ENCODE measurements around the gene TMEM212.

Gene TMEM212

GRCh38 chr3:171832989-171833388 is 10.2 kb upstream of the TMEM212 start:
- Histone ChIP-seq H3K27ac (no peak overlapping the region), H3K36me3 (no peaks in the 10 kb centered on the region), H3K9me3 (no peaks in the 10 kb centered on the region), H3K4me1 (peaks cover 0 to 43% (median 14%) of the 10 kb centered on the region in 4 donors), H3K27me3 (no peaks in the 10 kb centered on the region), H3K4me3 (no peak overlapping the region)
- no peak for TF ChIP-seq CTCF (IDR thresholded peaks at IDR 0.05)
- intact Hi-C loops (cut with DNase I; ENCODE audit: low total_unique reads): no loop called here
- DNase-seq: no peak

DNA sequence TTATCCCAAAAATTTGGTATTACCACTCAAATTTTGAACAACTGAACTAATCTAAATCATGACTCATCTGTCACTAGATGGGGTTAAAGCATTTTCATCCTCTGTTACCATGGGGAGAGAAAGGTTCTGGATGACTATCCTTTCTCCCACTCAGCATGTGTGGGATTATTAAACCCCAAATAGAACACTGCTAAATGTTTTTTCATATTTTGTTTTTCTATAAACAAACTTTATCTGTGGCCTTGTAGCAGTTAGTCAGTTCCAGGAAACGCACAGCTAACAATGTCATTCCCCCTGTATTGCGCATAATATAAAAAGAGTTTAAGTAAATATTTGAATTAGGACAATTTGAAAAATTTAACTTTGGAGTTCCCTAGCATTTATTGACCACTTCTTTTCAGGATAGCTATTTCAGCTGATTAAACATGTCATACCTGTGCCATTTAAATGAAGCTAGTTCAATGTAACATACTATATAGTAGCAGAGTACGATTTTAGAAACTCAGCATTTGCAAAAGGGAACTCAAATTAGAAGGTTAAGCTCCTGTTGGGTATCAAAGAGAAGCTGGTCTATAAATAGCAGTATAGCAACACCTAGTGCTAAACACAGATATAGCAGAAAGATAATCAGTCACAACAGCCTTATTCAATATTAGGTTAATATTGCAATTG is 9.2 kb upstream of the TMEM212 start:
- TF ChIP-seq CTCF (IDR thresholded peaks at IDR 0.05): peak; percentile 12 to 26
- Histone ChIP-seq H3K9me3 (no peaks in the 10 kb centered on the region), H3K4me3 (no peak overlapping the region), H3K36me3 (no peaks in the 10 kb centered on the region), H3K27ac (no peak overlapping the region), H3K4me1 (peaks cover 0 to 53% (median 14%) of the 10 kb centered on the region in 4 donors), H3K27me3 (no peaks in the 10 kb centered on the region)
- intact Hi-C loops (cut with DNase I; ENCODE audit: low total_unique reads): no loop called here
- DNase-seq: no peak

DNA sequence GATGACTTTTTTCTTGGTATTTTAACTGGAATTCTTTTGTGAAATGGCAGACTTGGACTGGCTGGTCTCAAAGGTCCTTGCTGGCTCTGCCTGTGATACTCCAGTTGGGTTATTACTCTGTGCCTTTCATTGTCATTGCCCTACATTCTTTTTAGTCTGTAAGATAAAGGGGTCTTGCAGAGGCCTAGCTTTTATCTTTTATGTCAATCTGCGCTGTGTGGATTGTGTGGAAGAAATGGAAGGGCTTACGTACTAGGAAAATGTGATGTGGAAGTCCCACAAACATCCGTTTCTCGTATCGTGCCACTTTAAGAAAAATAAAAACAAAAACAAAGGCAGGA is 8.7 kb upstream of the TMEM212 start:
- no peak for TF ChIP-seq CTCF (IDR thresholded peaks at IDR 0.05)
- no peak overlapping the region for H3K27ac ChIP-seq

DNA sequence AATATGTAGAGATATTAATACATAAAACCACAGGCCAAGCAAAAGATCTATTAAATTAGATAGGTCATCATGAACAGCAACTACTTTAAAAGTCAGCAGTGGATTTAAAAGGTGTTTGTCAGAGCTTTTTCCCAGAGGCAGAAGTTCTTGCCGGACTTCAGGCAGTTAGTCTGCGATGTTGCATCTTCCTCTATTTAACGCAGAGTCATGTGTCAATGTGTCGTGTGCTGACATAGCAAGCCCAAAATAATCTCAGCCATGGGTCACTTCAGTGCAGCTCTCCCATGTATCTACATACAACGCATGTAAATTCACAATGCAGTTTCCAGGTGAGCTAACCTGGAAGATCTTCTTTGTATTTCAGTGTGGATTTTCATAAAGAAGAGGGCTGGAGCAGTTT is 8.0 kb upstream of the TMEM212 start:
- intact Hi-C loops (cut with DNase I; ENCODE audit: low total_unique reads): no loop called here
- Histone ChIP-seq H3K4me3 (no peak overlapping the region), H3K36me3 (no peaks in the 10 kb centered on the region), H3K4me1 (peaks cover 0 to 50% (median 9%) of the 10 kb centered on the region in 4 donors), H3K27me3 (no peaks in the 10 kb centered on the region), H3K27ac (no peak overlapping the region), H3K9me3 (no peaks in the 10 kb centered on the region)
- no peak for TF ChIP-seq CTCF (IDR thresholded peaks at IDR 0.05)
- no peak for DNase-seq

More for the DNA sequence above, 8.7 kb upstream of the TMEM212 start:
- no peak for DNase-seq
- no peaks in the 10 kb centered on the region for H3K27me3 ChIP-seq
- no peaks in the 10 kb centered on the region for H3K36me3 ChIP-seq
- intact Hi-C loops (cut with DNase I; ENCODE audit: low total_unique reads): no loop called here
- H3K4me1 ChIP-seq: peaks cover 0 to 57% (median 14%) of the 10 kb centered on the region in 4 donors
- H3K9me3 ChIP-seq: no peaks in the 10 kb centered on the region
- H3K4me3 ChIP-seq: no peak overlapping the region

DNA sequence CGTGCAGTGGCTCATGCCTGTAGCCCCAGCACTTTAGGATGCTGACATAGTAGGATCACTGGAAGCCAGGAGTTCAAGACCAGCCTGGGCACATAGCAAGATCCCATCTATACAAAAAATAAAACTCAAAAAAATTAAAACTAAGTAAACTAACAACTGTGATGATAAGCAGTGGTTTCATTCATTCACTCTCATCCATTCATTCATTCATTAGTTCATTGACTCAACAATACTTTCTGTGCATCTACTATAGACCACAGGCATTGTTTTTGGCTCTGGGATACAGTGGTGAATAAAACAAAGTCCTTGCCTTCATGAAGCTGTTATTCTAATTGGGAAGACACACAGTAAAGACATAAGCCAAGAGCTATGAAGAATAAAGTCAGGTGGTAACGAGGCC is 7.5 kb upstream of the TMEM212 start:
- intact Hi-C loops (cut with DNase I; ENCODE audit: low total_unique reads): no loop called here
- DNase-seq: no peak
- Histone ChIP-seq H3K4me1 (peaks cover 0 to 47% (median 8%) of the 10 kb centered on the region in 4 donors), H3K36me3 (no peaks in the 10 kb centered on the region), H3K27me3 (no peaks in the 10 kb centered on the region), H3K27ac (no peak overlapping the region), H3K4me3 (no peak overlapping the region), H3K9me3 (no peaks in the 10 kb centered on the region)
- TF ChIP-seq CTCF (IDR thresholded peaks at IDR 0.05): no peak

- Histone ChIP-seq H3K27me3 (no peaks in the 10 kb centered on the region), H3K4me3 (no peak overlapping the region), H3K4me1 (peaks cover 0 to 56% (median 8%) of the 10 kb centered on the region in 4 donors), H3K27ac (no peak overlapping the region), H3K9me3 (no peaks in the 10 kb centered on the region), H3K36me3 (no peaks in the 10 kb centered on the region)
- intact Hi-C loops (cut with DNase I; ENCODE audit: low total_unique reads): no loop called here
- no peak for TF ChIP-seq CTCF (IDR thresholded peaks at IDR 0.05)
- no peak for DNase-seq
Measured at GRCh38 chr3:171836855-171837254, 6.3 kb upstream of the TMEM212 start.

Data from tibial artery (tissue), 4 donors.